Calu3 (cell line): ENCODE results near the gene CFAP43. TPM values are rescaled to one million over a fixed set of nuclear protein-coding genes. Genes with fewer than 3 reads are reported as not detected.
"Not testable (repeated sequence)": the region's sequence is repeated elsewhere in the genome, so short reads cannot be mapped to it uniquely, and the experiment has no call there.

Experiments used
- BruUV-seq: library from RNA; stranded (reverse); fragments of 400-500 nt; replicated peaks from 2 replicates; lab custom pipeline; 2021; lab: Mats Ljungman, UMichigan
- CTCF ChIA-PET: fragments of 300-600 bp; sonication (Branson Sonifier 250); formaldehyde crosslinking; loops from one replicate; lab custom pipeline; 2022; ENCODE audit warnings: antibody characterized with exemption; lab: Charles Lee
- DNase-seq: peaks from one replicate; pipeline ENCODE4 v3.0.0; 2022
- H3K27ac Mint-ChIP-seq: one replicate; pipeline ENCODE4 v1.8.0; 2022; ENCODE audit warnings: mixed read lengths; ENCODE audit not compliant: unreplicated experiment
- H3K27me3 Mint-ChIP-seq: one replicate; pipeline ENCODE4 v1.8.0; 2022; ENCODE audit warnings: mixed read lengths; ENCODE audit not compliant: unreplicated experiment
- H3K36me3 Mint-ChIP-seq: one replicate; pipeline ENCODE4 v1.8.0; 2022; ENCODE audit warnings: mild to moderate bottlenecking, moderate library complexity, mixed read lengths; ENCODE audit not compliant: insufficient read depth, unreplicated experiment
- H3K4me1 Mint-ChIP-seq: one replicate; pipeline ENCODE4 v1.8.0; 2022; ENCODE audit warnings: mild to moderate bottlenecking, low read depth, mixed read lengths; ENCODE audit not compliant: unreplicated experiment
- H3K4me3 Mint-ChIP-seq: one replicate; pipeline ENCODE4 v1.8.0; 2022; ENCODE audit warnings: mild to moderate bottlenecking, low read depth, moderate library complexity, mixed read lengths; ENCODE audit not compliant: unreplicated experiment
- H3K9me3 Mint-ChIP-seq: one replicate; pipeline ENCODE4 v1.8.0; 2022; ENCODE audit warnings: low read depth, mixed read lengths; ENCODE audit not compliant: unreplicated experiment
- intact Hi-C: fragments of 100-400 bp; cut with micrococcal nuclease; formaldehyde crosslinking; loops from one replicate; pipeline ENCODE4 v1.10.0; 2022; ENCODE audit not compliant: unreplicated experiment
- total RNA-seq: library from RNA; stranded (reverse); gene quantifications from 2 replicates; pipeline ENCODE4 v1.2.3, GENCODE V29; 2022
- TF ChIP-seq, protein P1 (sequence below): fragments of 200-600 bp; IDR thresholded peaks from one replicate; pipeline ENCODE4 v1.8.0; 2022; ENCODE audit warnings: antibody characterized with exemption; ENCODE audit not compliant: unreplicated experiment

CFAP43 gene
- total RNA-seq, 1 experiment from 2014 or later: 0.94 TPM

DNA sequence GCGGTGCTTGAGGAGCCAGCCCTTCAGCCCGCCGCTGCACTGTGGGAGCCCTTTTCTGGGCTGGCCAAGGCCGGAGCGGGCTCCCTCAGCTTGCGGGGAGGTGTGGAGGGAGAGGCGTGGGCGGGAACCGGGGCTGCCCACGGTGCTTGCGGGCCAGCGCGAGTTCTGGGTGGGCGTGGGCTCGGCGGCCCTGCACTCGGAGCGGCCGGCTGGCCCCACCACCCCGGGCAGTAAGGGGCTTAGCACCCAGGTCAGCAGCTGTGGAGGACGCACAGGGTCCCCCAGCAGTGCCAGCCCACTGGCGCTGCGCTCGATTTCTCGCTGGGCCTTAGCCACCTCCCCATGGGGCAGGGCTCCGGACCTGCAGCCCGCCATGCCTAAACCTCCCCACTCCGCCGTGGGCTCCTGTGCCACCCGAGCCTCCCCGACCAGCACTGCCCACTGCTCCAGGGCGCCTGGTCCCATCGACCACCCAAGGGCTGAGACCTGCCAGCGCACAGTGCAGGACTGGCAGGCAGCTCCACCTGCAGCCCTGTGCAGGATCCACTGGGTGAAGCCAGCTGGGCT lies 13.0 kb upstream of the CFAP43 start:
- Mint-ChIP-seq H3K27ac (no peak overlapping the region), H3K4me3 (no peak overlapping the region), H3K4me1 (no peaks in the 10 kb centered on the region), H3K27me3 (peaks cover 5% of the 10 kb centered on the region), H3K36me3 (no peaks in the 10 kb centered on the region), H3K9me3 (no peaks in the 10 kb centered on the region)
- DNase-seq: no peak
- CTCF ChIA-PET: no interaction called here
- intact Hi-C loops: no loop called here
- no TSS peak for BruUV-seq
- TF ChIP-seq, protein P1, sequence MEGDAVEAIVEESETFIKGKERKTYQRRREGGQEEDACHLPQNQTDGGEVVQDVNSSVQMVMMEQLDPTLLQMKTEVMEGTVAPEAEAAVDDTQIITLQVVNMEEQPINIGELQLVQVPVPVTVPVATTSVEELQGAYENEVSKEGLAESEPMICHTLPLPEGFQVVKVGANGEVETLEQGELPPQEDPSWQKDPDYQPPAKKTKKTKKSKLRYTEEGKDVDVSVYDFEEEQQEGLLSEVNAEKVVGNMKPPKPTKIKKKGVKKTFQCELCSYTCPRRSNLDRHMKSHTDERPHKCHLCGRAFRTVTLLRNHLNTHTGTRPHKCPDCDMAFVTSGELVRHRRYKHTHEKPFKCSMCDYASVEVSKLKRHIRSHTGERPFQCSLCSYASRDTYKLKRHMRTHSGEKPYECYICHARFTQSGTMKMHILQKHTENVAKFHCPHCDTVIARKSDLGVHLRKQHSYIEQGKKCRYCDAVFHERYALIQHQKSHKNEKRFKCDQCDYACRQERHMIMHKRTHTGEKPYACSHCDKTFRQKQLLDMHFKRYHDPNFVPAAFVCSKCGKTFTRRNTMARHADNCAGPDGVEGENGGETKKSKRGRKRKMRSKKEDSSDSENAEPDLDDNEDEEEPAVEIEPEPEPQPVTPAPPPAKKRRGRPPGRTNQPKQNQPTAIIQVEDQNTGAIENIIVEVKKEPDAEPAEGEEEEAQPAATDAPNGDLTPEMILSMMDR: no peak

DNA sequence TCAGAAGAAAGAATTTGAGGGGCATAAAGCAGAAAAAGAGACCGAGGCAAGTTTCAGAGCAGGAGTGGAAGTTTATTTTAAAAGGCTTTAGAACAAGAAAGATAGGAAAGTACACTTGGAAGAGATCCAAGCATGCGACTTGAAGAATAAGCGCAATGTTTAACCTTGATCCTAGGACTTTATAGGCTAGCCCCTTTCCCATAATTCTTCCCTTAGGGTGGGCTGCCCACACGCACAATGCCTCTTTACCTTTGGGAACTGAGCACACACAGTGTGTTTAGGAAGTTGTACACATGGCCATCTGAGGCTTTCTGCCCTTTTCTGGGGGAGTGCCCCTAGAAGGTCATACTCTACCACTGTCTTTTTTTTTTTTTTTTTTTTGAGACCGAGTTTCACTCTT lies 11.3 kb upstream of the CFAP43 start:
- Mint-ChIP-seq H3K27ac (no peak overlapping the region), H3K36me3 (no peaks in the 10 kb centered on the region), H3K4me3 (no peak overlapping the region), H3K4me1 (no peaks in the 10 kb centered on the region), H3K27me3 (peaks cover 21% of the 10 kb centered on the region), H3K9me3 (no peaks in the 10 kb centered on the region)
- TF ChIP-seq, protein P1: no peak
- intact Hi-C loops: no loop called here
- no TSS peak for BruUV-seq
- CTCF ChIA-PET: no interaction called here
- no peak for DNase-seq

DNA sequence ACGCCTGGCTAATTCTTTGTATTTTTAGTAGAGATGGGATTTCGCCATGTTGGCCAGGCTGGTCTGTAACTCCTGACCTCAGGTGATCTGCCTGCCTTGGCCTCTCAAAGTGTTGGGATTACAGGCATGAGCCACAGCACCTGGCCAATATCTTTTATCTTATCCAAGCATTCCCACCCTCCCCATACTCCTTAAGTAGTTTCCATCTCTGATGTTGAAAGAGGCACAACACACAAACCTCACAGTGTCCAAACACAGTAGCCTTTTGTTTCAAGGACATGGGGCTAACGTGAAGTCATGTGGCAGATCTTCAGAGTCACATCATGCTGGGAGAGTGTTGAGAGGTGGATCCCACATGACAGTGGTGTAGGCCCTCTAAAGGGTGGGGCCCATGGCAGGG lies 10.8 kb upstream of the CFAP43 start:
- H3K9me3 Mint-ChIP-seq, intact Hi-C loops, CTCF ChIA-PET, H3K27ac Mint-ChIP-seq, H3K36me3 Mint-ChIP-seq, BruUV-seq, DNase-seq, H3K4me1 Mint-ChIP-seq, H3K4me3 Mint-ChIP-seq: not testable (repeated sequence)
- H3K27me3 Mint-ChIP-seq: peaks cover 26% of the 10 kb centered on the region

DNA sequence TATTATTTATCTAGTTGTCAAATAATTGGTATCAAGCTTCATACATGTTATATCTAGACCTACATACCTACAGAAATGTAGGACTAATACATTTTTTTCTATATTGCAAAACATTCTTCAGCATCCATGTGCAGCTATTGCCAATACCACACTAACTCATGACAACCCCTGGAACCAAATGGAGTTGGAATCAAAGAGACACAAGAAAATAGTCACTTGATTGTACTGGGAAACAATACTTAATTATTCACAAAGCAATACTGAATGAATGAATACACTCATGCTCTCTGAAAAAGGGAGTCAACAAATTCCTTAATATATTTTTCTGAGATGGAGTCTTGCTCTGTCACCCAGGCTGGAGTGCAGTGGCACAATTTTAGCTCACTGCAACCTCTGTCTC lies 10.4 kb upstream of the CFAP43 start:
- no peaks in the 10 kb centered on the region for H3K9me3 Mint-ChIP-seq
- TF ChIP-seq, protein P1: no peak
- H3K4me1 Mint-ChIP-seq: no peaks in the 10 kb centered on the region
- H3K27me3 Mint-ChIP-seq: peaks cover 31% of the 10 kb centered on the region
- no TSS peak for BruUV-seq
- no peak overlapping the region for H3K4me3 Mint-ChIP-seq
- intact Hi-C loops: no loop called here
- H3K36me3 Mint-ChIP-seq: no peaks in the 10 kb centered on the region
- H3K27ac Mint-ChIP-seq: no peak overlapping the region
- CTCF ChIA-PET: no interaction called here
- DNase-seq: no peak

DNA sequence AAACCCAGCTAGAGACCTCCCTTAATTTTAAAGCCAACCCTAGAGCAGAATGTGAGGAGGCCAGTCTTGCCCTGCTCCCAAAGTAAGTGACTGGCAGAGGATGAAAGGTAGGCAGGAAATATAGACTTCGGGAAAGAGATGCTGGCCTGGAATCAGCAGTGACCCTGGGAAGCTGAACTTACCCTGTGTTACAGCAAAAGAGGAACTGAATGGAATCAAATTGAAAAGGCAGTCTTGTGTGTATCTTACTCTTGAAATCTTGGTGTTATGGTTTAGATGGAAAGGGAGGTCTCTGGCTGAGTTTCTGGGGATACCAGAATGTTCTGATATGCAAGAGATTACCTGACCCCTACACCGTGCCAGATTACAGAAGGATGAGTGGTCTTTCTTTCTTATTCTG lies 7.9 kb upstream of the CFAP43 start:
- Mint-ChIP-seq H3K36me3 (no peaks in the 10 kb centered on the region), H3K9me3 (no peaks in the 10 kb centered on the region), H3K27ac (no peak overlapping the region), H3K4me3 (no peak overlapping the region), H3K4me1 (no peaks in the 10 kb centered on the region), H3K27me3 (peaks cover 52% of the 10 kb centered on the region)
- intact Hi-C loops: no loop called here
- DNase-seq: no peak
- TF ChIP-seq, protein P1: no peak
- CTCF ChIA-PET: no interaction called here
- no TSS peak for BruUV-seq
